Measurements from ENCODE around the gene SMOC1. TPM values are rescaled to one million over a fixed set of nuclear protein-coding genes. Genes with fewer than 3 reads are reported as not detected.
A peak's percentile ranks its signal among the peaks of the same experiment; 100 is the strongest.

Gene SMOC1
- total RNA-seq, 1 experiment from 2014 or later: 0.68 TPM

GRCh38 chr14:69955855-69956845 lies 76.9 kb downstream of the SMOC1 start:
- Histone ChIP-seq H3K79me2 (ENCODE audit: insufficient read depth, low read length) (no peaks in the 10 kb centered on the region), H3K4me2 (ENCODE audit: insufficient read depth, insufficient read length, low read length) (no peak overlapping the region), H3K79me1 (ENCODE audit: insufficient read depth, low read depth, low read length, poor library complexity, severe bottlenecking) (no peaks in the 10 kb centered on the region), H2BK120ac (ENCODE audit: low read depth, low read length, poor library complexity, severe bottlenecking) (no peak overlapping the region), H3K23ac (ENCODE audit: insufficient read length, low read depth, low read length) (no peak overlapping the region), H3K27me3 (ENCODE audit: insufficient read depth, low read length) (no peaks in the 10 kb centered on the region), H2AK5ac (ENCODE audit: insufficient read length, low read length) (no peak overlapping the region), H3K14ac (ENCODE audit: insufficient read depth, low read length) (no peak overlapping the region), H3K4me1 (ENCODE audit: insufficient read depth, low read length) (no peaks in the 10 kb centered on the region), H2BK5ac (ENCODE audit: insufficient read length, low read length) (no peak overlapping the region), H3K27ac (ENCODE audit: insufficient read length, low read depth, low read length) (no peak overlapping the region), H3K9ac (ENCODE audit: extremely low read depth, insufficient read length, low read length) (no peak overlapping the region), H2BK15ac (ENCODE audit: low read depth, low read length) (no peak overlapping the region), H3K23me2 (ENCODE audit: insufficient read length, low read depth, low read length, poor library complexity, severe bottlenecking) (no peaks in the 10 kb centered on the region), H4K20me1 (ENCODE audit: control insufficient read depth, insufficient read depth, insufficient read length) (no peaks in the 10 kb centered on the region), H3K18ac (ENCODE audit: insufficient read length, low read depth, low read length) (no peak overlapping the region), H3K4ac (ENCODE audit: low read depth, low read length) (no peak overlapping the region), H3K9me3 (ENCODE audit: control insufficient read depth, low read depth, low read length) (no peaks in the 10 kb centered on the region), H4K8ac (replicated peaks; ENCODE audit: insufficient read length, low read depth, low read length) (no peak overlapping the region), H4K5ac (ENCODE audit: insufficient read length, low read depth, low read length) (no peak overlapping the region), H3T11ph (ENCODE audit: low read length) (no peak overlapping the region), H2BK20ac (ENCODE audit: low read depth, low read length, poor library complexity, severe bottlenecking) (no peak overlapping the region), H2BK12ac (ENCODE audit: insufficient read length, low read depth, low read length) (no peak overlapping the region), H2AFZ (ENCODE audit: low read length) (no peak overlapping the region), H4K91ac (ENCODE audit: insufficient read length, low read depth, low read length) (no peak overlapping the region), H3K56ac (ENCODE audit: insufficient read length, low read depth, low read length) (no peak overlapping the region)
- Mint-ChIP-seq H3K4me1 (peaks cover 0 to 13% of the 10 kb centered on the region in 2 experiments; a peak in 2 of 4 replicates), H3K9me3 (no peaks in the 10 kb centered on the region), H3K4me3 (no peak overlapping the region), H3K36me3 (ENCODE audit: insufficient read depth in 1 of 3, low read depth in 3 of 3) (no peaks in the 10 kb centered on the region), H3K27ac (peak overlapping the region in 1 of 3 experiments; percentile 65; a peak in 1 of 7 replicates), H3K27me3 (ENCODE audit: low read depth) (peaks cover 2% of the 10 kb centered on the region)
- DNase-seq: no peak
- WGBS (ENCODE audit: extremely low coverage, insufficient read length, low lambda C conversion rate): no CpG with 5 or more reads among the region's 11 CpGs
- TF ChIP-seq, protein P1, sequence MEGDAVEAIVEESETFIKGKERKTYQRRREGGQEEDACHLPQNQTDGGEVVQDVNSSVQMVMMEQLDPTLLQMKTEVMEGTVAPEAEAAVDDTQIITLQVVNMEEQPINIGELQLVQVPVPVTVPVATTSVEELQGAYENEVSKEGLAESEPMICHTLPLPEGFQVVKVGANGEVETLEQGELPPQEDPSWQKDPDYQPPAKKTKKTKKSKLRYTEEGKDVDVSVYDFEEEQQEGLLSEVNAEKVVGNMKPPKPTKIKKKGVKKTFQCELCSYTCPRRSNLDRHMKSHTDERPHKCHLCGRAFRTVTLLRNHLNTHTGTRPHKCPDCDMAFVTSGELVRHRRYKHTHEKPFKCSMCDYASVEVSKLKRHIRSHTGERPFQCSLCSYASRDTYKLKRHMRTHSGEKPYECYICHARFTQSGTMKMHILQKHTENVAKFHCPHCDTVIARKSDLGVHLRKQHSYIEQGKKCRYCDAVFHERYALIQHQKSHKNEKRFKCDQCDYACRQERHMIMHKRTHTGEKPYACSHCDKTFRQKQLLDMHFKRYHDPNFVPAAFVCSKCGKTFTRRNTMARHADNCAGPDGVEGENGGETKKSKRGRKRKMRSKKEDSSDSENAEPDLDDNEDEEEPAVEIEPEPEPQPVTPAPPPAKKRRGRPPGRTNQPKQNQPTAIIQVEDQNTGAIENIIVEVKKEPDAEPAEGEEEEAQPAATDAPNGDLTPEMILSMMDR (conservative IDR thresholded peaks at IDR 0.05): no peak

Data from H9 (cell line).